RKO (cell line): ENCODE results near the gene MAP1B.

Experiments
- DNase-seq: peaks from one replicate; pipeline ENCODE4 v3.0.0-alpha.2; 2016; ENCODE audit warnings: low spot score

The MAP1B gene

GRCh38 chr5:72225741-72226140, 118.5 kb downstream of the MAP1B start:
- no peak for DNase-seq

GRCh38 chr5:72226950-72227349, 119.7 kb downstream of the MAP1B start:
- no peak for DNase-seq

DNA sequence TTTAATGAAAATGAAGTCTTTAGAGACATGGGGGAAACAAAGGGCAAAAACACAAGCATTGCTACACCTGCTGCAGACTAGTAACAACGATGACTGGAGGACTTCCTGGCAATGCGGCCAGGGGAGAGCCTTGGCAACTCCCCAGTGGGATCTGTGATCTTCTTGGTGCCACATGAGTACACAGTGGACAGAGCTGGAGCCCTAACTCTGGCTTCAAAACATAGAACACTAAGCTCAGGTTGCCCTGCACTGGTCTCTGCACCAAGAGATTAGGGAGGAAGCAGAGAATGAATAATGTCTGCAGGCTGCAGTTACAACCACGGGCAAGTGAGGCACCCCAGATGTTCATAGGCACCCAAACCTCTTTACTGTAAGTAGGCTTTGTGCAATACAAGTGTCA, 121.7 kb downstream of the MAP1B start:
- no peak for DNase-seq

GRCh38 chr5:72231991-72232703, 124.9 kb downstream of the MAP1B start:
- no peak for DNase-seq

GRCh38 chr5:72232838-72233237, 125.6 kb downstream of the MAP1B start:
- DNase-seq: no peak

- DNase-seq: no peak
These were observed 126.6 kb downstream of the MAP1B start for GRCh38 chr5:72233835-72234234.

DNA sequence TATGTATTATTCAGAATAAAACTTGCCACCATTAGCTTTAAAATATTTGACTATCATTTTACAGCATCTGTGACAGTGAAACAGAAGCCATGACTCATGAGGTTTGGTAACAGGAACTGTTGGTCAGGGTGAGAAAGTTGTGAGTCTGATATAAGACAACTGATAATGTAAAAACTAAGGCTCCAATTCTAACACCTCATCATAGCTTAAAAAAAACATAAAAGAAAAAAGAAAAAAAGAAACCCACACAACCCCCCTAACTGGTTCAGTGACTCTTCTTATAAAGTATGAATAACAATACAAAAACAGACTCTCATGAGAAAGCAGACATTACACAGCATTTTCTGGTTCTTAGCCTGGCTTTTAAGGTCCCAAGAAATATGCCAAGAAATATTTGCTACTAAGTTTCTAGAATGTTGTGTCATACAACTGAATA, 127.0 kb downstream of the MAP1B start:
- DNase-seq: peak; percentile 77

DNA sequence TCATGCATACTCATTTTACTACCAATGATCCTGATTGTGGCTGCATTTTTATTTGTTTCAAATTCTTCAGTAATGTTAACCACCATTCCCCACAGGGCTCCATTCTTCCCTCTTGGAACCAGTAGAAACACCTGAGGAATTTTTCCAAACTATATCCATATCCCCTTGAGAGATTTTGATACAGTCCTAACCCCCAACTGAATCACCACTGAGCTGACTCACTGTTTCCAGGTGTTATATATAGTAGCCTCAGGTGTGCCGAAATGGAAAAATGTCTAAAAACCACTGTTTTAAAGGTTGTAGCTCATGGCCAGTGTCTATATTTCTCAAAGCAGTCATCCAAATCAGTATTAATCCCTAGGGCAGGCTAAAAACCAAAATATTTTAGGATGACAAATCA, 127.6 kb downstream of the MAP1B start:
- DNase-seq: no peak

- DNase-seq: no peak
These were observed 128.4 kb downstream of the MAP1B start for GRCh38 chr5:72235725-72236124.

GRCh38 chr5:72237415-72237814, 130.1 kb downstream of the MAP1B start:
- DNase-seq: no peak

GRCh38 chr5:72237879-72238278, 130.6 kb downstream of the MAP1B start:
- no peak for DNase-seq

DNA sequence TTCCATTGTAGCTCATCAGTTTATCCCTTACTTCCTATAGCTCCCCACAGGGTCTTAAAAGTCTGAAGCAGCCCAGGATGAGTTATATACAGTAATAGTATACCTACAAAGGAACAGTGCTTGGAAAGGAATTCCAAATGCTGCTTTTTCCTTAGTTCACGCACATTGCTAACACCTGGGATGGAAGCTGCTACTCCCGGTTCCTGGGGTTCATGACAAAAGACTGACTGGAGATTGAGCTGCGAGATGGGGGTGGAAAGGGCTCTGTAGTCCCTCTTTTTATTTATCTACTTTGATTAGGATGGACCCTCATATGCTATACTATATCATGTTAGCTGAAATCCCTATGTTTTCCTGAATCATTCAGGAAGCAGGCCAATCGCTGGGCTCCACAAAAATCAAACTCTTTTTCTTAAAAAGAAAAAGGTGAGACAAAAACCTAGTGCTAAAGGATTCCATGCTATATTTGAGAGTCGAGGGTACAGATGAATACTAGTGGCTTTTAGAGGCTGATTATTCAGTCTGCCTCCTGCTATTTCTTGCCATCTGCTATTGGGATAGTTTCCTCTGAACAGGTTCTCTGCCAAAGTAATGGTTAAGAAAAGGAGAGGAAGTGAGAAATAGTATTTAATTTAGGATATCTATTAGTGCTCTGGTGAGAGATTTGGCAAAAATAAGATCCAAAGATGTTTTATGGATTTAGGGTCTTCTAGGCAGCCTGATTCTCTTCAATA, 131.6 kb downstream of the MAP1B start:
- DNase-seq: no peak

- DNase-seq: no peak
These were observed 134.2 kb downstream of the MAP1B start for GRCh38 chr5:72241346-72242003.

- no peak for DNase-seq
These were observed 135.7 kb downstream of the MAP1B start for GRCh38 chr5:72242796-72243475.

DNA sequence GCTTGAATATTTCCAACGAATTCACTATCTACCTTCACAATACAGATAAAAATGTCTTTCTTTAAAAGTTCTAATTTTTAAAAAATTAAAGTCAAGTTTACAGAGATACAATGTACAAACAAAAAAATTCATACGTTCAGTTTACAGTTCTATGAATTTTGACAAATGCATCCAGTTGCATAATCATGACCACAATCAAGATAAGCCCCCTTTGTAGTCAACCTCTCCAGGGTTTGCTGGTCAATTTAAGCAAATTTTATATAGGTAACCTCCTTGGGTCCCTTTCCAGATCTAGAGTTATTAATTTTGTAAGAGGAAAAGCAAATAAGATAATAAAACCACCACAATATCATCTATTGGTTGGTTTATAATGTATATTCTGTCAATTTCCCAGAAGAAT, 136.4 kb downstream of the MAP1B start:
- no peak for DNase-seq

- peak; percentile 65 for DNase-seq
These were observed 137.6 kb downstream of the MAP1B start for GRCh38 chr5:72244862-72245371.

DNA sequence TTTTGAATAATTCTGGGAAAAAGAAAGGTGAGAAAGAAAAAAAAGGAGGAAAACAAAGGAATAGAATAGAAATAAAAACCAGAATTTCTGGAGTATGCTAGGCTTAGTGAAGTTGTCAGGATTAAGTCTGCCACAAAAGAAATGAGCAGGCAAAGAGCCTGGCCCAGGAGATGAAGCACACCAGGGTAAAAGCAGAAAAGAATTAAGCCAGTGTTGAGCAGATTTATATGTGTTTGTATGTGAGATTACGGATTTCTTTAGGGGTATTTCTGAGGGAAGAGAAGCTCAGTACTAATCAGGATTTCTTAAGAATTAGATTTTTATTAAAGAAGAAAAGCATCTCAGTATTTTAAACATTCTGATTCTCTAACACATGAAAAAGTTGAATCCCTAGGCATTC, 138.3 kb downstream of the MAP1B start:
- no peak for DNase-seq

GRCh38 chr5:72245951-72246532, 138.8 kb downstream of the MAP1B start:
- DNase-seq: no peak

DNA sequence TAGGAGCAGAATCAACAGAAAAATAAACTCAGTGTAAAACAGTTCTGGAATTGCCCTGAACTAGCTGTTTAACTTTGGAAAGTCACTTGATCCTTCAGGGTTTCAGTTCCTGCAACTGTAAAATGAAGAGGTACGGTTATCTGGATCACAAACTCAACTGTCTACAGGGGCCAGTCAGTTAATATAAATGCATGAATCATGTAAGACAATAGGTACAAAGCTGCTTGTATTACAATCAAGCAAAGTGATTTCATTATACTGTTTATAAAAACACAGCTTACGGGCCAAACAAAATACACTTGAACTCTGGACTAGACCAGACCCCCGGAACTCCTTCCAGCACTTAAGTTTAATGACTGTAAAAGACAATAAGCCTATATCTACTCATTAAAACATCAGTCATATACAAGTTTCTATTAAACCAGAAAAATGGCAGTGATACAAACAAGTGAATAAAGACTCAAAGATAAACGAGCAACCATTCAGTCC, 139.7 kb downstream of the MAP1B start:
- no peak for DNase-seq

GRCh38 chr5:72248410-72248981, 141.2 kb downstream of the MAP1B start:
- DNase-seq: peak; percentile 68

- no peak for DNase-seq
These were observed 144.1 kb downstream of the MAP1B start for GRCh38 chr5:72251386-72251785.
